ENCODE data around the gene KMT2D. TPM values are rescaled to one million over a fixed set of nuclear protein-coding genes. Genes with fewer than 3 reads are reported as not detected.

Gene KMT2D
- total RNA-seq, 2 experiments from 2014 or later, result 47.9 to 49.0 TPM

- DNase-seq, result no peak
- ChIA-PET POLR2A (no interaction called here), CTCF (interaction anchor here (1.1 to 2.5 kb wide), 3 partner anchors 21 to 35 kb away, joined by 4 to 6 read pairs (median 5); no protein-coding TSS in a partner anchor)
- Mint-ChIP-seq H3K4me3 (no peak overlapping the region), H3K27ac (peak overlapping the region; percentile 15), H3K27me3 (no peaks in the 10 kb centered on the region), H3K4me1 (ENCODE audit: low read depth) (peaks cover 19% of the 10 kb centered on the region), H3K9me3 (no peaks in the 10 kb centered on the region), H3K36me3 (peaks cover 25% of the 10 kb centered on the region)
- intact Hi-C loops (cut with micrococcal nuclease), result no loop called here
Observed at GRCh38 chr12:49022558-49023178, 37.9 kb downstream of the KMT2D start.

- ChIA-PET POLR2A (no interaction called here), CTCF (interaction anchor here (1.2 to 2.6 kb wide), 5 partner anchors 23 to 67 kb away, joined by 3 to 24 read pairs (median 9); no protein-coding TSS in a partner anchor)
- DNase-seq, result no peak
- intact Hi-C loops (cut with micrococcal nuclease), result no loop called here
- peaks cover 31% of the 10 kb centered on the region for H3K4me1 Mint-ChIP-seq (ENCODE audit: low read depth)
- H3K9me3 Mint-ChIP-seq, result no peaks in the 10 kb centered on the region
- no peak overlapping the region for H3K27ac Mint-ChIP-seq
- no peak overlapping the region for H3K4me3 Mint-ChIP-seq
- H3K36me3 Mint-ChIP-seq, result peaks cover 27% of the 10 kb centered on the region
- H3K27me3 Mint-ChIP-seq, result no peaks in the 10 kb centered on the region
Observed at GRCh38 chr12:49021292-49021915, 39.2 kb downstream of the KMT2D start.

GRCh38 chr12:49020441-49020840 lies 40.2 kb downstream of the KMT2D start:
- H3K36me3 Mint-ChIP-seq, result peaks cover 23% of the 10 kb centered on the region
- DNase-seq, result no peak
- no peak overlapping the region for H3K27ac Mint-ChIP-seq

GRCh38 chr12:49019443-49020324 lies 40.9 kb downstream of the KMT2D start:
- H3K4me3 Mint-ChIP-seq, result peak overlapping the region; percentile 95
- intact Hi-C loops (cut with micrococcal nuclease), result loop anchor here (2.0 to 5.0 kb wide), 3 partner anchors 37 to 248 kb away; partner anchors contain the start of genes TUBA1A and TUBA1C
- ChIA-PET CTCF (interaction anchor here (0.6 to 2.6 kb wide), 17 partner anchors 9 to 216 kb away, joined by 3 to 24 read pairs (median 5); partner anchors contain the start of genes DDX23 and RHEBL1), POLR2A (interaction anchor here (0.6 to 1.2 kb wide), 3 partner anchors 21 to 79 kb away, joined by 3 to 4 read pairs (median 3); partner anchors contain the start of gene DDN)
- no peaks in the 10 kb centered on the region for H3K27me3 Mint-ChIP-seq
- H3K4me1 Mint-ChIP-seq (ENCODE audit: low read depth), result peaks cover 40% of the 10 kb centered on the region
- H3K9me3 Mint-ChIP-seq, result no peaks in the 10 kb centered on the region
- H3K36me3 Mint-ChIP-seq, result peaks cover 19% of the 10 kb centered on the region
- H3K27ac Mint-ChIP-seq, result peak overlapping the region; percentile 92
- DNase-seq, result peak; percentile 55

More at GRCh38 chr12:49020441-49020840, 40.2 kb downstream of the KMT2D start:
- Mint-ChIP-seq H3K4me1 (ENCODE audit: low read depth) (peaks cover 33% of the 10 kb centered on the region), H3K9me3 (no peaks in the 10 kb centered on the region), H3K27me3 (no peaks in the 10 kb centered on the region), H3K4me3 (no peak overlapping the region)
- intact Hi-C loops (cut with micrococcal nuclease), result no loop called here
- POLR2A ChIA-PET, result interaction anchor here (1.1 to 1.2 kb wide), 2 partner anchors 22 to 28 kb away, joined by 3 to 4 read pairs; partner anchors contain the start of gene DDN
- CTCF ChIA-PET, result interaction anchor here (1.0 to 2.6 kb wide), 12 partner anchors 16 to 215 kb away, joined by 3 to 24 read pairs (median 6); partner anchors contain the start of genes DDX23 and RHEBL1

- Mint-ChIP-seq H3K27ac (peak overlapping the region; percentile 92), H3K4me1 (ENCODE audit: low read depth) (peaks cover 40% of the 10 kb centered on the region), H3K9me3 (no peaks in the 10 kb centered on the region), H3K4me3 (peak overlapping the region; percentile 95), H3K36me3 (peaks cover 18% of the 10 kb centered on the region), H3K27me3 (no peaks in the 10 kb centered on the region)
- DNase-seq, result no peak
- ChIA-PET POLR2A (interaction anchor here (0.6 to 1.2 kb wide), 2 partner anchors 29 to 79 kb away, joined by 3 read pairs; no protein-coding TSS in a partner anchor), CTCF (interaction anchor here (0.6 to 2.4 kb wide), 7 partner anchors 9 to 167 kb away, joined by 3 to 24 read pairs (median 7); partner anchors contain the start of gene DDX23)
- intact Hi-C loops (cut with micrococcal nuclease), result loop anchor here (2.0 to 5.0 kb wide), 3 partner anchors 38 to 248 kb away; partner anchors contain the start of genes TUBA1A and TUBA1C
Observed at GRCh38 chr12:49019120-49019430, 41.5 kb downstream of the KMT2D start.

GRCh38 chr12:49018261-49019119 lies 42.1 kb downstream of the KMT2D start, which contains the start of gene PRKAG1:
TSS of gene PRKAG1 (minus strand) at chr12:49018776. CDS start at chr12:49018740, 36 bp downstream.
- intact Hi-C loops (cut with micrococcal nuclease), result loop anchor here (1.0 to 5.0 kb wide), 8 partner anchors 19 to 249 kb away; partner anchors contain the start of genes ARF3, DDN, DDX23 and TUBA1A
- no peaks in the 10 kb centered on the region for H3K9me3 Mint-ChIP-seq
- POLR2A ChIA-PET, result interaction anchor here (0.6 to 1.2 kb wide), 8 partner anchors 21 to 1196 kb away, joined by 3 to 5 read pairs (median 3); partner anchors contain the start of gene RHEBL1
- DNase-seq, result peak; percentile 97
- H3K27ac Mint-ChIP-seq, result peak within 1 kb of the TSS; percentile 92
- peaks cover 18% of the 10 kb centered on the region for H3K36me3 Mint-ChIP-seq
- CTCF ChIA-PET, result interaction anchor here (0.6 to 3.4 kb wide), 12 partner anchors 17 to 216 kb away, joined by 3 to 46 read pairs (median 5); a partner anchor contains a TSS
- H3K4me1 Mint-ChIP-seq (ENCODE audit: low read depth), result peaks cover 40% of the 10 kb centered on the region
- no peaks in the 10 kb centered on the region for H3K27me3 Mint-ChIP-seq
- H3K4me3 Mint-ChIP-seq, result peak within 1 kb of the TSS; percentile 95

GRCh38 chr12:49017891-49018260 lies 42.7 kb downstream of the KMT2D start:
- no peaks in the 10 kb centered on the region for H3K9me3 Mint-ChIP-seq
- H3K4me3 Mint-ChIP-seq, result peak overlapping the region; percentile 95
- intact Hi-C loops (cut with micrococcal nuclease), result loop anchor here (1.0 to 5.0 kb wide), 8 partner anchors 19 to 249 kb away; partner anchors contain the start of genes ARF3, DDN, DDX23 and TUBA1A
- H3K27me3 Mint-ChIP-seq, result no peaks in the 10 kb centered on the region
- H3K4me1 Mint-ChIP-seq (ENCODE audit: low read depth), result peaks cover 40% of the 10 kb centered on the region
- peaks cover 18% of the 10 kb centered on the region for H3K36me3 Mint-ChIP-seq
- DNase-seq, result peak; percentile 73
- ChIA-PET POLR2A (interaction anchor here (0.6 to 1.2 kb wide), 7 partner anchors 21 to 1195 kb away, joined by 3 to 5 read pairs (median 3); partner anchors contain the start of gene RHEBL1), CTCF (interaction anchor here (0.6 to 3.4 kb wide), 10 partner anchors 16 to 216 kb away, joined by 3 to 46 read pairs (median 4); a partner anchor contains a TSS)
- peak overlapping the region; percentile 92 for H3K27ac Mint-ChIP-seq

GRCh38 chr12:49015196-49015595 lies 45.4 kb downstream of the KMT2D start:
- H3K4me3 Mint-ChIP-seq, result no peak overlapping the region
- H3K4me1 Mint-ChIP-seq (ENCODE audit: low read depth), result peaks cover 40% of the 10 kb centered on the region
- H3K36me3 Mint-ChIP-seq, result peaks cover 35% of the 10 kb centered on the region
- H3K27ac Mint-ChIP-seq, result no peak overlapping the region
- ChIA-PET POLR2A (no interaction called here), CTCF (interaction anchor here (1.1 to 8.1 kb wide), 10 partner anchors 17 to 162 kb away, joined by 3 to 46 read pairs (median 6); partner anchors contain the start of gene WNT1)
- intact Hi-C loops (cut with micrococcal nuclease), result loop anchor here (5.0 kb wide), 1 partner anchor 252 kb away; the partner anchor contains the start of gene TUBA1C
- no peaks in the 10 kb centered on the region for H3K27me3 Mint-ChIP-seq
- no peak for DNase-seq
- no peaks in the 10 kb centered on the region for H3K9me3 Mint-ChIP-seq

GRCh38 chr12:49014547-49014946 lies 46.0 kb downstream of the KMT2D start:
- Mint-ChIP-seq H3K27ac (no peak overlapping the region), H3K4me1 (ENCODE audit: low read depth) (peaks cover 35% of the 10 kb centered on the region), H3K36me3 (peaks cover 39% of the 10 kb centered on the region), H3K4me3 (no peak overlapping the region), H3K9me3 (no peaks in the 10 kb centered on the region), H3K27me3 (no peaks in the 10 kb centered on the region)
- ChIA-PET CTCF (interaction anchor here (0.6 to 8.1 kb wide), 10 partner anchors 15 to 162 kb away, joined by 3 to 34 read pairs (median 5); partner anchors contain the start of genes DDX23 and WNT1), POLR2A (no interaction called here)
- intact Hi-C loops (cut with micrococcal nuclease), result no loop called here
- no peak for DNase-seq

DNA sequence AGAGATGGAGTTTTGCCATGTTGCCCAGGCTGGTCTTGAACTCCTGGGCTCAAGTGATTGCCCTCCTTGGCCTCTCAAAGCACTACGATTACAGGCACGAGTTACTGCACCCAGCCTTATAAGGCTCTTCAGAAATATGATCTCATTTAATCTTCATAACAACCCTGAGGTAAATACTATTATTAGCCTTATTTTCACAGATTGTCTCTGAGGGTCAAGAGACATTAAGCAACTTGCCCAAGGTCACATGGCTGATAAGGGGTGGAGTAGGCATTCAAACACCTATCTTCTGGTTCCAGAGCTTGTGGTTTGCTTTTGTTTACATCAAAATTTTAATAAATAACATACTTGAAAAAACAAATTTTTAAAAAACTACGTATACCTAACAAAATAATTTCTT lies 47.2 kb downstream of the KMT2D start:
- no peak for DNase-seq
- no peak overlapping the region for H3K4me3 Mint-ChIP-seq
- H3K36me3 Mint-ChIP-seq, result peaks cover 46% of the 10 kb centered on the region
- intact Hi-C loops (cut with micrococcal nuclease), result no loop called here
- no peak overlapping the region for H3K27ac Mint-ChIP-seq
- POLR2A ChIA-PET, result no interaction called here
- H3K27me3 Mint-ChIP-seq, result no peaks in the 10 kb centered on the region
- peaks cover 29% of the 10 kb centered on the region for H3K4me1 Mint-ChIP-seq (ENCODE audit: low read depth)
- H3K9me3 Mint-ChIP-seq, result no peaks in the 10 kb centered on the region
- CTCF ChIA-PET, result interaction anchor here (1.2 to 8.1 kb wide), 5 partner anchors 17 to 81 kb away, joined by 3 to 34 read pairs (median 7); partner anchors contain the start of gene WNT1

Measured in activated CD4-positive, alpha-beta memory T cell treated with anti-CD3 and anti-CD28 coated beads for 36 hours (primary cell).